PFSK-1 (cell line): ENCODE data around the gene SHLD1.

Experiments used
- FOXP2 ChIP-seq: optimal IDR thresholded peaks from 2 replicates; pipeline ENCODE3; 2011; ENCODE audit warnings: borderline replicate concordance, control low read depth, inconsistent platforms; ENCODE audit not compliant: insufficient read depth; ENCODE audit errors: extremely low read length, extremely low read depth
- POLR2AphosphoS5 ChIP-seq: IDR thresholded peaks from 2 replicates; pipeline ENCODE4 v1.6.1; 2012; ENCODE audit warnings: low read depth, mild to moderate bottlenecking, control low read depth, low read length, moderate library complexity
- SIN3A ChIP-seq: IDR thresholded peaks from 2 replicates; pipeline ENCODE4 v1.6.1; 2012; ENCODE audit warnings: mild to moderate bottlenecking, low read length, moderate library complexity, borderline replicate concordance; ENCODE audit not compliant: insufficient read depth
- TAF1 ChIP-seq: IDR thresholded peaks from 2 replicates; pipeline ENCODE4 v1.6.1; 2012; ENCODE audit warnings: low read length, control low read depth, borderline replicate concordance; ENCODE audit not compliant: insufficient read depth
- TF ChIP-seq, protein P1 (sequence below), 2 experiments: IDR thresholded peaks; 2 replicates each; pipeline versions ENCODE4 v1.6.1 to v1.8.0; 2011 to 2012; ENCODE audit warnings: low read depth in 2 of 2, low read length in 2 of 2, control low read depth in 1 of 2, inconsistent platforms in 1 of 2, mild to moderate bottlenecking in 1 of 2, moderate library complexity in 1 of 2; ENCODE audit not compliant: insufficient read depth in 1 of 2

The SHLD1 gene

GRCh38 chr20:5825130-5825719 is 75.0 kb downstream of the SHLD1 start:
- TF ChIP-seq SIN3A (no peak), POLR2AphosphoS5 (no peak), TAF1 (no peak), FOXP2 (no peak)
- TF ChIP-seq, protein P1, sequence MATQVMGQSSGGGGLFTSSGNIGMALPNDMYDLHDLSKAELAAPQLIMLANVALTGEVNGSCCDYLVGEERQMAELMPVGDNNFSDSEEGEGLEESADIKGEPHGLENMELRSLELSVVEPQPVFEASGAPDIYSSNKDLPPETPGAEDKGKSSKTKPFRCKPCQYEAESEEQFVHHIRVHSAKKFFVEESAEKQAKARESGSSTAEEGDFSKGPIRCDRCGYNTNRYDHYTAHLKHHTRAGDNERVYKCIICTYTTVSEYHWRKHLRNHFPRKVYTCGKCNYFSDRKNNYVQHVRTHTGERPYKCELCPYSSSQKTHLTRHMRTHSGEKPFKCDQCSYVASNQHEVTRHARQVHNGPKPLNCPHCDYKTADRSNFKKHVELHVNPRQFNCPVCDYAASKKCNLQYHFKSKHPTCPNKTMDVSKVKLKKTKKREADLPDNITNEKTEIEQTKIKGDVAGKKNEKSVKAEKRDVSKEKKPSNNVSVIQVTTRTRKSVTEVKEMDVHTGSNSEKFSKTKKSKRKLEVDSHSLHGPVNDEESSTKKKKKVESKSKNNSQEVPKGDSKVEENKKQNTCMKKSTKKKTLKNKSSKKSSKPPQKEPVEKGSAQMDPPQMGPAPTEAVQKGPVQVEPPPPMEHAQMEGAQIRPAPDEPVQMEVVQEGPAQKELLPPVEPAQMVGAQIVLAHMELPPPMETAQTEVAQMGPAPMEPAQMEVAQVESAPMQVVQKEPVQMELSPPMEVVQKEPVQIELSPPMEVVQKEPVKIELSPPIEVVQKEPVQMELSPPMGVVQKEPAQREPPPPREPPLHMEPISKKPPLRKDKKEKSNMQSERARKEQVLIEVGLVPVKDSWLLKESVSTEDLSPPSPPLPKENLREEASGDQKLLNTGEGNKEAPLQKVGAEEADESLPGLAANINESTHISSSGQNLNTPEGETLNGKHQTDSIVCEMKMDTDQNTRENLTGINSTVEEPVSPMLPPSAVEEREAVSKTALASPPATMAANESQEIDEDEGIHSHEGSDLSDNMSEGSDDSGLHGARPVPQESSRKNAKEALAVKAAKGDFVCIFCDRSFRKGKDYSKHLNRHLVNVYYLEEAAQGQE (IDR thresholded peaks at IDR 0.05; ENCODE audit: insufficient read depth in 1 of 2, low read depth in 2 of 2, low read length in 2 of 2) = no peak

DNA sequence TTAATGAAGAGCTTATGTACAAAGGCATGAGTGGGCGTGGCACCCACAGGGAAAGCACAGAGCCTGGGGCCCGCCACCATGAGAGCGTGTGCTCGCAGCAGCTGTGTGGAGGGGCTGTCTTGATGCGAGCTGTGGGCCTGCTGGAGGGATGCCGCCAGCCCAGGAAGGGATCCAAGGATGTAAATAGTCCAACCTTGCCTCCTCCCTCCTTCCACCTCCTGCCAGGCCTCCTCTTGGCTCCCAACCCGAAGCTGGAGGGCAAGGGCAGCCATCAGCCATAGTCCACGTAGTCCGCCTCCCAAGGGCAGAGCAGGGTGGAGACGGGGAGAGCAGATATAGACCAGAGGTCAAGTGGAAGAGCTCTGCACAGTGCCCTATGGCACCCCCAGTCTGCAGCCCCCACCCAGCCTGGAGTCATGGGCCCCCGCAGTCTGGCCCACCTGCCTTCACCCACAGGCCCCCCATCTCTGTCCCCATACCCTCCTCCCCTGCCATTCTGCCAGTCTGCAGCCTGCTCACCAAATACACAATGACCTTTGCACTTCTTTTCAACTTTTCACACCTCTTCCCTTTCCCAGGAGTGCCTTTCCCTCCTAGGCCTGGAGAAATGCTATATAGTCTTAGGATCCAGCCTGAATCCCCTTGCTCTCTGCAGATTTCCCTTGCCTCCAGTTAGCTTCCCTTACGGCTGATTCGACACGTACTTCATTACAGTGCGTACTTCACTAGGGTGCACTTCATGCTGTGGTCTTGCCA is 77.1 kb downstream of the SHLD1 start:
- TF ChIP-seq TAF1 (no peak), FOXP2 (no peak), POLR2AphosphoS5 (no peak), SIN3A (no peak)
- TF ChIP-seq, protein P1 (IDR thresholded peaks at IDR 0.05; ENCODE audit: insufficient read depth in 1 of 2, low read depth in 2 of 2, low read length in 2 of 2) = no peak

GRCh38 chr20:5827861-5828260 is 77.7 kb downstream of the SHLD1 start:
- TF ChIP-seq POLR2AphosphoS5 (no peak), FOXP2 (no peak), SIN3A (no peak), TAF1 (no peak)
- TF ChIP-seq, protein P1 (IDR thresholded peaks at IDR 0.05; ENCODE audit: insufficient read depth in 1 of 2, low read depth in 2 of 2, low read length in 2 of 2) = no peak

GRCh38 chr20:5829241-5829809 is 79.1 kb downstream of the SHLD1 start:
- TF ChIP-seq, protein P1 (IDR thresholded peaks at IDR 0.05; ENCODE audit: insufficient read depth in 1 of 2, low read depth in 2 of 2, low read length in 2 of 2) = no peak
- TF ChIP-seq POLR2AphosphoS5 (no peak), SIN3A (no peak), FOXP2 (no peak), TAF1 (no peak)
